Measurements from ENCODE around the gene KRTAP4-1.

- TF ChIP-seq CTCF (IDR thresholded peaks at IDR 0.05) (no peak), POLR2A (IDR thresholded peaks at IDR 0.05) (no peak), POLR2AphosphoS5 (IDR thresholded peaks at IDR 0.05) (no peak), EP300 (IDR thresholded peaks at IDR 0.05) (no peak)
Observed at GRCh38 chr17:41186872-41187271, 2.2 kb upstream of the KRTAP4-1 start.

Measured in sigmoid colon (tissue), 4 donors.